ENCODE data around the gene KRR1. TPM values are rescaled to one million over a fixed set of nuclear protein-coding genes. Genes with fewer than 3 reads are reported as not detected.

KRR1 gene
- total RNA-seq: 37.9 TPM

GRCh38 chr12:75511116-75512048, at the start of gene KRR1:
TSS of gene KRR1 (minus strand) at chr12:75511609. CDS start at chr12:75511597, 12 bp downstream.
- DNase-seq: peak; percentile 99

- peak; percentile 57 for DNase-seq
Measured at GRCh38 chr12:75560167-75560566, 48.8 kb upstream of the KRR1 start.

- DNase-seq: no peak
Measured at GRCh38 chr12:75558287-75558686, 46.9 kb upstream of the KRR1 start.

GRCh38 chr12:75556311-75556899, 45.0 kb upstream of the KRR1 start:
- DNase-seq: no peak

GRCh38 chr12:75554556-75554880, 43.1 kb upstream of the KRR1 start:
- DNase-seq: no peak

GRCh38 chr12:75553836-75554555, 42.6 kb upstream of the KRR1 start:
- DNase-seq: no peak

- DNase-seq: no peak
Measured at GRCh38 chr12:75553398-75553797, 42.0 kb upstream of the KRR1 start.

GRCh38 chr12:75551477-75551876, 40.1 kb upstream of the KRR1 start:
- DNase-seq: no peak

GRCh38 chr12:75550401-75551240, 39.2 kb upstream of the KRR1 start:
- DNase-seq: no peak

GRCh38 chr12:75549989-75550388, 38.6 kb upstream of the KRR1 start:
- DNase-seq: peak; percentile 39

GRCh38 chr12:75548879-75549278, 37.5 kb upstream of the KRR1 start:
- DNase-seq: no peak

GRCh38 chr12:75545636-75546035, 34.2 kb upstream of the KRR1 start:
- DNase-seq: no peak

- DNase-seq: no peak
Measured at GRCh38 chr12:75543529-75543928, 32.1 kb upstream of the KRR1 start.

- DNase-seq: no peak
Measured at GRCh38 chr12:75542942-75543341, 31.5 kb upstream of the KRR1 start.

GRCh38 chr12:75539889-75540288, 28.5 kb upstream of the KRR1 start:
- no peak for DNase-seq

GRCh38 chr12:75533239-75533638, 21.8 kb upstream of the KRR1 start:
- DNase-seq: no peak

GRCh38 chr12:75529826-75530225, 18.4 kb upstream of the KRR1 start:
- DNase-seq: no peak

- DNase-seq: no peak
Measured at GRCh38 chr12:75529316-75529715, 17.9 kb upstream of the KRR1 start.

- DNase-seq: no peak
Measured at GRCh38 chr12:75528692-75529091, 17.3 kb upstream of the KRR1 start.

GRCh38 chr12:75528272-75528671, 16.9 kb upstream of the KRR1 start:
- DNase-seq: no peak

- DNase-seq: peak; percentile 66
Measured at GRCh38 chr12:75526655-75527511, 15.5 kb upstream of the KRR1 start.

Measured in skin of body (tissue), 2 donors.